GM18526 (cell line): ENCODE data around the gene EFNB3.

Experiments used
- POLR2A ChIP-seq: IDR thresholded peaks from 3 replicates; pipeline ENCODE4 v1.6.1; 2011; ENCODE audit not compliant: insufficient read length; ENCODE audit errors: extremely low read depth

Gene EFNB3

GRCh38 chr17:7704601-7705268 is at the start of gene EFNB3:
TSS of gene EFNB3 (plus strand) at chr17:7705202. CDS start at chr17:7705599, 397 bp downstream.
- TF ChIP-seq POLR2A = no peak

GRCh38 chr17:7655541-7655840 is 49.5 kb upstream of the EFNB3 start:
- TF ChIP-seq POLR2A = no peak

- no peak for TF ChIP-seq POLR2A
Measured at GRCh38 chr17:7656958-7657609, 47.9 kb upstream of the EFNB3 start.

GRCh38 chr17:7667656-7668406 is 37.2 kb upstream of the EFNB3 start:
- TF ChIP-seq POLR2A = no peak

- no peak for TF ChIP-seq POLR2A
Measured at GRCh38 chr17:7668482-7668881, 36.5 kb upstream of the EFNB3 start.

- TF ChIP-seq POLR2A = no peak
Measured at GRCh38 chr17:7673239-7673638, 31.8 kb upstream of the EFNB3 start.

GRCh38 chr17:7674934-7675333 is 30.1 kb upstream of the EFNB3 start:
- TF ChIP-seq POLR2A = no peak

- TF ChIP-seq POLR2A = no peak
Measured at GRCh38 chr17:7676533-7676932, 28.5 kb upstream of the EFNB3 start.

- TF ChIP-seq POLR2A = no peak
Measured at GRCh38 chr17:7677388-7678067, 27.5 kb upstream of the EFNB3 start.

GRCh38 chr17:7684851-7685532 is 20.0 kb upstream of the EFNB3 start:
- no peak for TF ChIP-seq POLR2A

- peak; percentile 65 for TF ChIP-seq POLR2A
Measured at GRCh38 chr17:7685533-7686221, 19.3 kb upstream of the EFNB3 start.

- TF ChIP-seq POLR2A = peak; percentile 85
Measured at GRCh38 chr17:7686222-7687071, 18.6 kb upstream of the EFNB3 start.

GRCh38 chr17:7687072-7687907 is 17.7 kb upstream of the EFNB3 start, which contains the start of gene TP53:
TSS of gene TP53 (minus strand) at chr17:7687490. CDS start at chr17:7676594, 10,896 bp downstream.
- peak; percentile 98 for TF ChIP-seq POLR2A
